C4-2B (cell line): ENCODE measurements around the gene FAM222A.

ENCODE experiments used
- ZFX ChIP-seq: fragments of 450-650 bp; IDR thresholded peaks from 2 replicates; pipeline ENCODE4 v1.6.1; 2017
- TF ChIP-seq, protein P1 (sequence below): fragments of 450-650 bp; conservative IDR thresholded peaks from 2 replicates; pipeline ENCODE4 v1.5.1; 2017; ENCODE audit warnings: mild to moderate bottlenecking

DNA sequence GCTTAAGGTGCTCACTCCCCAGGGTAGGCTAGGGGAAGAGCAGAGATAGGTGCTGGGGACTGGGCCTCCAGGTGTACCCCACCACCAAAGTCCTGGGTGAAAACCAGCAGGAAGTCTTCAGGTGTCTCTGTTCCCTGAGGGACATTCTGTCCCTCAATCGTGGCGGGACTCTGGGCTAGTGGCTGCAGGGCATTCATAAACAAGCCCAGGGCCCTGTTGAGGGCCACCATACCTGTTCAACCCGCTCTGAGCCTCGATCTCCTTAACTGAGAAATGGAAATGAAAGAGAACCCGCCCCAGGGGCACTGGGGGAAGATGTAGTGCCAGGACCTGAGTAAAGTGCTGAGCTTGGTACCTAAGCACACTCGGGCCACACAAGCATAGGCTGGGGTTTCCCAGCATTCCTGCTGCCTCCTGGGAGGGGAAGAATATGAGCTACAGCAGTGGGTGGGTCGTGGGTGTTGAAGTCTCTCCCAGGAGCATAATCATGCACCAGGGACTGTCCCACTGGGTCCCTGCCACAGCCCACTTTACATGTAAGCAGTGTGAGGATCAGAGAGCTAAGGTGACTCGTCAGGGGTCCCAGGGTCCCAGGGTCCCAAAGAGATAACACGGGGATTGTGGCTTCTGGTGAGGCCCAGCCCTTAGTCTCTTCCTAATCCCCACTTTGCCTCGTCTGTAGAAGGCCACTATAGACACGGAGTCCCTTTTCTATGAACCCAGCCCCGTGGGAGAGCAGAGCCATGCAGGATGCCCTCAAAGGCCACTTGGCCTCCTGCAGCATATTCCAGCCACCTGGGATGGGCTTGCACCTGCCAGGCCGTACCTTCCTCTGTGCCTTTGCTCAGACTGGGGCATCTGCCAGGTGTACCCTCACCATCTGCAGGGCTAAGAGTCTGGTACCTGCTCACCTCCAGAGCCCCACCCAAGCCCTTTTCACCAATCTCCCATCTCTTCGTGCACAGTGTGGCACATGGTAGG is 14.4 kb downstream of the FAM222A start:
- TF ChIP-seq, protein P1, sequence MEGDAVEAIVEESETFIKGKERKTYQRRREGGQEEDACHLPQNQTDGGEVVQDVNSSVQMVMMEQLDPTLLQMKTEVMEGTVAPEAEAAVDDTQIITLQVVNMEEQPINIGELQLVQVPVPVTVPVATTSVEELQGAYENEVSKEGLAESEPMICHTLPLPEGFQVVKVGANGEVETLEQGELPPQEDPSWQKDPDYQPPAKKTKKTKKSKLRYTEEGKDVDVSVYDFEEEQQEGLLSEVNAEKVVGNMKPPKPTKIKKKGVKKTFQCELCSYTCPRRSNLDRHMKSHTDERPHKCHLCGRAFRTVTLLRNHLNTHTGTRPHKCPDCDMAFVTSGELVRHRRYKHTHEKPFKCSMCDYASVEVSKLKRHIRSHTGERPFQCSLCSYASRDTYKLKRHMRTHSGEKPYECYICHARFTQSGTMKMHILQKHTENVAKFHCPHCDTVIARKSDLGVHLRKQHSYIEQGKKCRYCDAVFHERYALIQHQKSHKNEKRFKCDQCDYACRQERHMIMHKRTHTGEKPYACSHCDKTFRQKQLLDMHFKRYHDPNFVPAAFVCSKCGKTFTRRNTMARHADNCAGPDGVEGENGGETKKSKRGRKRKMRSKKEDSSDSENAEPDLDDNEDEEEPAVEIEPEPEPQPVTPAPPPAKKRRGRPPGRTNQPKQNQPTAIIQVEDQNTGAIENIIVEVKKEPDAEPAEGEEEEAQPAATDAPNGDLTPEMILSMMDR = no peak
- TF ChIP-seq ZFX = no peak
